ENCODE measurements around the gene PPIF.

DNA sequence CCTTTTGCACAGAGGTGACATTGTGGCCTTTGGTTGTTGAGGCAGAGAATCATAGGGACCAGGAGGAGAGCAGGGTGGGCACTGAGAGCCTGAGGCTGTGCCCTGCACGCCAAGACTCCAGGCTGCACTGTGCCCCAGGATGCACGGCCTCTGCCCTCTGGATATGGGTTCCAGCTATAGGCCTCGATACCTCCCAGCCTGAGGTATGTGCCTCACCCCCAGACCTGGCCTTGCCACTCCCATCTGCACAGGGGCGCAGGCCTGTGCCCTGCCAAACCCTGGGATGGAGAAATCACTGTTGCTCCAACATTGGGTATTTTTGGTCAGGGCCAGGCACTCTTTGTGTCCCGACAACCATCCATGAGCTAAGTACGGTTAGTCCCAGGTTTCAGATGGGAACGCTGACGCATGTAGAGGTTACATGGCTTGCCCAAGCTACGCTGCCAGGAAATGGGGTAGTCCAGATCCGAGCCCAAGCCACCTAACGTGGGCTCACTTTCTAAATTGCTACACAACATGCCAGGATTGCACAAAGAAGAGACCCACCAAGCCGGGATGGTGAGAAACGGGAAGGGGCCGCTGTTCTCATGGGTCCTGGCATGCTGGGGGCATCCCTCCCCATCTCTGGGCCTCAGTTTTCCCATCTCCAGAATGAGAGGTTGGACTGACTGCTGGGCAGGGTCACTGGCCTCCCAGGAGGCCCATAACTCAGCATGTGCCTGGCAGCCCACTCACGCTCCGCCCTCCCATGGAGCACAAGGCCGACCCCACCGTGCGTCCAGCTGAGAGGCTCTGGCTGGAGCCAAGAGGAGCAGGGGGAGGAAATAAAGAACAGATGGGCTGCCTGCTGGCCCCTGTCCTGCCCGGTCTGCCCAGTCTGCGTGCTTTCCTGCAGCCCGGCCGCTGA, 54.0 kb downstream of the PPIF start:
- TF ChIP-seq, protein P1, sequence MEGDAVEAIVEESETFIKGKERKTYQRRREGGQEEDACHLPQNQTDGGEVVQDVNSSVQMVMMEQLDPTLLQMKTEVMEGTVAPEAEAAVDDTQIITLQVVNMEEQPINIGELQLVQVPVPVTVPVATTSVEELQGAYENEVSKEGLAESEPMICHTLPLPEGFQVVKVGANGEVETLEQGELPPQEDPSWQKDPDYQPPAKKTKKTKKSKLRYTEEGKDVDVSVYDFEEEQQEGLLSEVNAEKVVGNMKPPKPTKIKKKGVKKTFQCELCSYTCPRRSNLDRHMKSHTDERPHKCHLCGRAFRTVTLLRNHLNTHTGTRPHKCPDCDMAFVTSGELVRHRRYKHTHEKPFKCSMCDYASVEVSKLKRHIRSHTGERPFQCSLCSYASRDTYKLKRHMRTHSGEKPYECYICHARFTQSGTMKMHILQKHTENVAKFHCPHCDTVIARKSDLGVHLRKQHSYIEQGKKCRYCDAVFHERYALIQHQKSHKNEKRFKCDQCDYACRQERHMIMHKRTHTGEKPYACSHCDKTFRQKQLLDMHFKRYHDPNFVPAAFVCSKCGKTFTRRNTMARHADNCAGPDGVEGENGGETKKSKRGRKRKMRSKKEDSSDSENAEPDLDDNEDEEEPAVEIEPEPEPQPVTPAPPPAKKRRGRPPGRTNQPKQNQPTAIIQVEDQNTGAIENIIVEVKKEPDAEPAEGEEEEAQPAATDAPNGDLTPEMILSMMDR (conservative IDR thresholded peaks at IDR 0.05; ENCODE audit: low read depth, low read length), result no peak
- no peak for TF ChIP-seq POLR2A (IDR thresholded peaks at IDR 0.05; ENCODE audit: low read depth, low read length)
- no peak for TF ChIP-seq RAD21 (IDR thresholded peaks at IDR 0.05; ENCODE audit: low read length)
- no peak for TF ChIP-seq MXI1 (IDR thresholded peaks at IDR 0.05; ENCODE audit: borderline replicate concordance, low read depth, low read length)
